Loucy (cell line): ENCODE measurements around the gene RANBP3.

ENCODE experiments used
- H2AFZ ChIP-seq: fragments of 200-600 bp; sonication (generic); 2 replicates; pipeline ENCODE4 v1.6.0; 2016; ENCODE audit warnings: antibody characterized with exemption, mild to moderate bottlenecking, low read length, moderate library complexity
- H3F3A ChIP-seq: fragments of 200-600 bp; 2 replicates; pipeline ENCODE4 v1.6.0; 2016; ENCODE audit warnings: antibody characterized with exemption, low read depth, mild to moderate bottlenecking
- H3K27me3 ChIP-seq: fragments of 200-600 bp; sonication (generic); 2 replicates; pipeline ENCODE4 v1.6.1; 2014; ENCODE audit warnings: low read length, mild to moderate bottlenecking; ENCODE audit not compliant: insufficient read depth, poor library complexity, severe bottlenecking
- H3K36me3 ChIP-seq: fragments of 200-600 bp; sonication (generic); 2 replicates; pipeline ENCODE4 v1.6.1; 2016; ENCODE audit warnings: low read length; ENCODE audit not compliant: insufficient read depth
- H3K4me1 ChIP-seq: fragments of 200-600 bp; sonication (generic); 2 replicates; pipeline ENCODE4 v1.5.1; 2014; ENCODE audit warnings: low read length, mild to moderate bottlenecking; ENCODE audit not compliant: insufficient read depth, poor library complexity, severe bottlenecking
- H3K4me2 ChIP-seq: fragments of 200-600 bp; sonication (generic); 2 replicates; pipeline ENCODE4 v1.6.0; 2014; ENCODE audit warnings: antibody characterized with exemption, low read length, low read depth, mild to moderate bottlenecking; ENCODE audit not compliant: poor library complexity, severe bottlenecking
- H3K4me3 ChIP-seq: fragments of 200-600 bp; sonication (generic); 2 replicates; pipeline ENCODE4 v1.5.1; 2014; ENCODE audit warnings: low read length, mild to moderate bottlenecking, mixed read lengths; ENCODE audit not compliant: poor library complexity, severe bottlenecking
- H3K79me2 ChIP-seq: fragments of 200-600 bp; sonication (generic); 2 replicates; pipeline ENCODE4 v1.6.1; 2014; ENCODE audit warnings: low read length; ENCODE audit not compliant: insufficient read depth
- H3K9ac ChIP-seq: fragments of 200-600 bp; sonication (generic); 2 replicates; pipeline ENCODE4 v1.6.0; 2014; ENCODE audit warnings: mild to moderate bottlenecking, low read depth, low read length, moderate library complexity; ENCODE audit not compliant: poor library complexity, severe bottlenecking
- H3K9me2 ChIP-seq: fragments of 200-600 bp; sonication (generic); replicated peaks from 2 replicates; pipeline ENCODE4 v1.6.1; 2016; ENCODE audit warnings: low read depth, low read length, mixed read lengths
- H3K9me3 ChIP-seq: fragments of 200-600 bp; sonication (generic); 2 replicates; pipeline ENCODE4 v1.6.1; 2014; ENCODE audit warnings: mild to moderate bottlenecking, antibody characterized with exemption, low read length, low read depth; ENCODE audit not compliant: insufficient read depth
- H4K20me1 ChIP-seq: fragments of 200-600 bp; sonication (generic); 2 replicates; pipeline ENCODE4 v1.6.0; 2014; ENCODE audit warnings: antibody characterized with exemption, low read length, mild to moderate bottlenecking; ENCODE audit not compliant: insufficient read depth, poor library complexity, severe bottlenecking
- EZH2phosphoT487 ChIP-seq: fragments of 200-600 bp; IDR thresholded peaks from 2 replicates; pipeline ENCODE4 v1.6.1; 2018; ENCODE audit warnings: antibody characterized with exemption, mild to moderate bottlenecking, moderate library complexity, borderline replicate concordance
- TF ChIP-seq, protein P1 (sequence below): fragments of 200-600 bp; sonication (generic); conservative IDR thresholded peaks from 2 replicates; pipeline ENCODE4 v1.5.1; 2014; ENCODE audit warnings: mild to moderate bottlenecking, antibody characterized with exemption, low read length

Gene RANBP3

DNA sequence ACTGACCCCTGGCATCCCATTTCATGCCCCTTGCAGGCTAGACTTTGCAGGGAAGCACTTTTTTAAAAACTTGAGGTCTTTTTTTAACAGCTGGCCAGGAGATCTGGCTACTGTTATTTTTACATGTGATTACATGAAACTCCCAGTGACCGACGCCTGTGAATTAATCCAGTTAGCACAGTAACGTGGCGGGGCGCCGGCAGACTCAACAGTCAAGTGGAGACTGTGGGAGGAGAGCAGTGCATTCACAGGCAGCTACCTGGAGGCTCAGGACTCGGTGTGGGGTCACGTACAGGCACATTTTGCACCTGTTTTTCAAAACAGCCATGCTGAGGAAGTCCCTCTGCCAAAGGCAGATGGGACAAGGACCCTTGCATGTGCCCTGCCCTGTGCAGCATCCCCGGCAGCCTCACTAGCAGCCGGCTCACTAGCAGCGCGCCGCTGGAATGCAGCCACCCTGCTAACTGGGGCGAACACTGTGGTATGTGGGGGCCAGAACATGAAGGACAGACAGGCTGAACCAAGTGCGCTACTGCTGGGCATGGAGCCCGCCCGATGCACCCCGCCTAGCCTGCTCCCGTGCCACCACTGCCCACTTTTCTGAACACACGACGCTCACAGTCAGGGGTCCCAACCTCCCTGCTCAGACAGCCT lies 45.2 kb downstream of the RANBP3 start:
- Histone ChIP-seq H3K36me3 (peaks cover 87% of the 10 kb centered on the region; the same call in 1 of the 2 replicates), H3K9me3 (no peaks in the 10 kb centered on the region), H3K4me2 (no peak overlapping the region), H3K27me3 (no peaks in the 10 kb centered on the region), H3F3A (no peaks in the 10 kb centered on the region), H3K9me2 (no peaks in the 10 kb centered on the region), H4K20me1 (no peaks in the 10 kb centered on the region), H3K4me1 (no peaks in the 10 kb centered on the region), H3K79me2 (peaks cover 8% of the 10 kb centered on the region; the same call in 1 of the 2 replicates), H3K9ac (no peak overlapping the region), H3K4me3 (no peak overlapping the region), H2AFZ (no peak overlapping the region)
- TF ChIP-seq, protein P1, sequence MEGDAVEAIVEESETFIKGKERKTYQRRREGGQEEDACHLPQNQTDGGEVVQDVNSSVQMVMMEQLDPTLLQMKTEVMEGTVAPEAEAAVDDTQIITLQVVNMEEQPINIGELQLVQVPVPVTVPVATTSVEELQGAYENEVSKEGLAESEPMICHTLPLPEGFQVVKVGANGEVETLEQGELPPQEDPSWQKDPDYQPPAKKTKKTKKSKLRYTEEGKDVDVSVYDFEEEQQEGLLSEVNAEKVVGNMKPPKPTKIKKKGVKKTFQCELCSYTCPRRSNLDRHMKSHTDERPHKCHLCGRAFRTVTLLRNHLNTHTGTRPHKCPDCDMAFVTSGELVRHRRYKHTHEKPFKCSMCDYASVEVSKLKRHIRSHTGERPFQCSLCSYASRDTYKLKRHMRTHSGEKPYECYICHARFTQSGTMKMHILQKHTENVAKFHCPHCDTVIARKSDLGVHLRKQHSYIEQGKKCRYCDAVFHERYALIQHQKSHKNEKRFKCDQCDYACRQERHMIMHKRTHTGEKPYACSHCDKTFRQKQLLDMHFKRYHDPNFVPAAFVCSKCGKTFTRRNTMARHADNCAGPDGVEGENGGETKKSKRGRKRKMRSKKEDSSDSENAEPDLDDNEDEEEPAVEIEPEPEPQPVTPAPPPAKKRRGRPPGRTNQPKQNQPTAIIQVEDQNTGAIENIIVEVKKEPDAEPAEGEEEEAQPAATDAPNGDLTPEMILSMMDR: no peak
- no peak for TF ChIP-seq EZH2phosphoT487

GRCh38 chr19:5932146-5932545 lies 45.8 kb downstream of the RANBP3 start:
- no peak overlapping the region for H2AFZ ChIP-seq
- no peak for TF ChIP-seq EZH2phosphoT487
- TF ChIP-seq, protein P1: no peak
- H3K79me2 ChIP-seq: peaks cover 8% of the 10 kb centered on the region; the same call in 1 of the 2 replicates
- H3K27me3 ChIP-seq: no peaks in the 10 kb centered on the region
- H3K9me2 ChIP-seq: no peaks in the 10 kb centered on the region
- no peaks in the 10 kb centered on the region for H3F3A ChIP-seq
- no peak overlapping the region for H3K4me2 ChIP-seq
- H3K4me1 ChIP-seq: no peaks in the 10 kb centered on the region
- no peaks in the 10 kb centered on the region for H4K20me1 ChIP-seq
- no peaks in the 10 kb centered on the region for H3K9me3 ChIP-seq
- no peak overlapping the region for H3K9ac ChIP-seq
- no peak overlapping the region for H3K4me3 ChIP-seq
- H3K36me3 ChIP-seq: peaks cover 87% of the 10 kb centered on the region; the same call in 1 of the 2 replicates

DNA sequence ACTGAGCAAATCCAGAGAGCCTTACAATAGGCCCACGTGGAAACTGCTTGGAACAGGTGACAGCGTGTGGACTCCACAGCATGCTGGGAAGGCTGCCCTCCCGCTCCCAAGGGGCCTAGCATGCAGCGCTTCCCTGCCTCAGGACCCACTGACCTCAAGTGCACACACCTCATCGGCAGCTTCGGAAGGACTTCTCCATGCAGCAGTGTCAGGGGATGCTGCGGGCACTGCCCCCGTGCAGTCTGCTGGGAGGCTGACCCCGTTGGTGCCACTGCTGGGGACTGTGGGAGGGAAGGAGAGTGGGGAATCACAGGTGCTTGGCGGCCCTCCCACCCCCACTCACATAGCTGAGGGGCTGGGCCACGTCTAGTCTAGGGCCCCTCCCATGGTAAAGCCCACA lies 46.7 kb downstream of the RANBP3 start:
- peaks cover 90% of the 10 kb centered on the region; the same call in 1 of the 2 replicates for H3K36me3 ChIP-seq

More for the DNA sequence above, 46.7 kb downstream of the RANBP3 start:
- no peak overlapping the region for H2AFZ ChIP-seq
- no peaks in the 10 kb centered on the region for H3K9me2 ChIP-seq
- no peak overlapping the region for H3K4me3 ChIP-seq
- no peak overlapping the region for H3K4me2 ChIP-seq
- TF ChIP-seq, protein P1: no peak
- TF ChIP-seq EZH2phosphoT487: no peak
- H3K9ac ChIP-seq: no peak overlapping the region
- H3K9me3 ChIP-seq: no peaks in the 10 kb centered on the region
- H3F3A ChIP-seq: no peaks in the 10 kb centered on the region
- no peaks in the 10 kb centered on the region for H4K20me1 ChIP-seq
- peaks cover 4% of the 10 kb centered on the region; the same call in 1 of the 2 replicates for H3K79me2 ChIP-seq
- no peaks in the 10 kb centered on the region for H3K27me3 ChIP-seq
- H3K4me1 ChIP-seq: no peaks in the 10 kb centered on the region
